Smooth muscle cell (in vitro differentiated cells): ENCODE measurements around the gene CNOT1. TPM values are rescaled to one million over a fixed set of nuclear protein-coding genes. Genes with fewer than 3 reads are reported as not detected.
"Not testable (repeated sequence)": the region's sequence is repeated elsewhere in the genome, so short reads cannot be mapped to it uniquely, and the experiment has no call there.

Experiments used
- DNase-seq: peaks from one replicate; lab custom pipeline; 2025; ENCODE audit not compliant: unreplicated experiment; lab: John Stamatoyannopoulos, UW
- H2AFZ ChIP-seq: fragments of 200-600 bp; sonication (generic); 2 replicates; pipeline ENCODE4 v1.6.0; 2016; ENCODE audit warnings: antibody characterized with exemption, low read depth, mild to moderate bottlenecking
- H3F3A ChIP-seq: fragments of 200-600 bp; sonication (generic); 2 replicates; pipeline ENCODE4 v1.6.0; 2017; ENCODE audit warnings: antibody characterized with exemption, low read depth
- H3K27ac ChIP-seq: fragments of 200-600 bp; sonication (generic); 2 replicates; pipeline ENCODE4 v1.5.1; 2016; ENCODE audit warnings: low read depth, mild to moderate bottlenecking
- H3K27me3 ChIP-seq: fragments of 200-600 bp; sonication (generic); 2 replicates; pipeline ENCODE4 v1.6.1; 2016; ENCODE audit warnings: low read depth, mild to moderate bottlenecking
- H3K36me3 ChIP-seq: fragments of 200-600 bp; sonication (generic); 2 replicates; pipeline ENCODE4 v1.5.1; 2016; ENCODE audit warnings: low read depth
- H3K4me1 ChIP-seq: fragments of 200-600 bp; sonication (generic); 2 replicates; pipeline ENCODE4 v1.5.1; 2016; ENCODE audit warnings: low read depth
- H3K4me2 ChIP-seq: fragments of 200-600 bp; sonication (generic); 2 replicates; pipeline ENCODE4 v1.6.0; 2016; ENCODE audit warnings: mild to moderate bottlenecking
- H3K4me3 ChIP-seq: fragments of 200-600 bp; sonication (generic); 2 replicates; pipeline ENCODE4 v1.5.1; 2016; ENCODE audit warnings: mild to moderate bottlenecking
- H3K79me2 ChIP-seq: fragments of 200-600 bp; sonication (generic); 2 replicates; pipeline ENCODE4 v1.6.0; 2016; ENCODE audit warnings: low read depth, mild to moderate bottlenecking
- H3K9ac ChIP-seq: fragments of 200-600 bp; sonication (generic); 2 replicates; pipeline ENCODE4 v1.6.0; 2016; ENCODE audit warnings: low read depth
- H3K9me3 ChIP-seq: fragments of 200-600 bp; sonication (generic); replicated peaks from 2 replicates; pipeline ENCODE4 v1.5.1; 2016; ENCODE audit warnings: low read depth
- H4K20me1 ChIP-seq: fragments of 200-600 bp; sonication (generic); 2 replicates; pipeline ENCODE4 v1.6.0; 2016; ENCODE audit warnings: low read depth
- CTCF ChIP-seq: fragments of 200-600 bp; sonication (generic); IDR thresholded peaks from 2 replicates; pipeline ENCODE4 v1.5.1; 2017; ENCODE audit warnings: borderline replicate concordance, mild to moderate bottlenecking, antibody characterized with exemption; ENCODE audit not compliant: insufficient read depth, poor library complexity, severe bottlenecking
- WGBS: methylation state at CpG from one replicate; pipeline ENCODE4 v1.1.7; 2016; ENCODE audit warnings: low lambda C conversion rate; 5-methylcytosine and 5-hydroxymethylcytosine counted together
- polyA plus RNA-seq: library from polyadenylated mRNA; unstranded; fragments of >200 nt; fragmentation: Nextera tagmentation; extraction: Ambion mirVana; gene quantifications from 2 replicates; pipeline ENCODE4 v1.2.1, GENCODE V29; 2016
- total RNA-seq: library from RNA; depleted of rRNA; stranded (reverse); fragments of >200 nt; gene quantifications from 2 replicates; pipeline ENCODE4 v1.2.3, GENCODE V29; 2014

Gene CNOT1
- total and polyA plus RNA-seq, 2 experiments from 2014 or later = 42.6 to 88.4 TPM

DNA sequence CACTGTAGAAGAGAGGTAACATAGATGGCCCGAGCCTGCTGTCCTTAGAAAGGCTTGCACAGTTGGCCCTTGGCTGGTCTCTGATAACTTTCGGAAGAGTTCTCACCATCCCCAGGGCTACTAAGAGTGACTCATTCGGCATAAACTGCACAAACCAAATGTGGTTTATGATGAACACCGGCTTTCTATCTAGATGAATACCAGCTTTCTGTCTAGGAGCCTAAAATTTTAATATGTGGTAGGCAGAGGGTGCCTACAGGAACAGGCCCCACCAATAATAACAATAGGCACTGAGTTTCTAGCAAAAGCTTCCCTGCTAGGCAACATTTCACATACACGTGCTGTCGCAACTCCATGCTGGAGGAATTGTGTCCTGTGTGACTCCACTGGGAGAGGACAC, 15.4 kb downstream of the CNOT1 start:
- no peak for DNase-seq
- Histone ChIP-seq H3K27me3 (no peaks in the 10 kb centered on the region), H3K9me3 (no peaks in the 10 kb centered on the region), H3K9ac (no peak overlapping the region), H3K4me2 (no peak overlapping the region), H3K36me3 (no peaks in the 10 kb centered on the region), H3K4me3 (no peak overlapping the region), H3F3A (no peaks in the 10 kb centered on the region), H3K27ac (no peak overlapping the region), H2AFZ (no peak overlapping the region), H3K79me2 (peaks cover 89% of the 10 kb centered on the region), H4K20me1 (peaks cover 96% of the 10 kb centered on the region), H3K4me1 (no peaks in the 10 kb centered on the region)
- TF ChIP-seq CTCF = no peak
- WGBS = 58% methylated on average over 6 of the region's 6 CpGs

DNA sequence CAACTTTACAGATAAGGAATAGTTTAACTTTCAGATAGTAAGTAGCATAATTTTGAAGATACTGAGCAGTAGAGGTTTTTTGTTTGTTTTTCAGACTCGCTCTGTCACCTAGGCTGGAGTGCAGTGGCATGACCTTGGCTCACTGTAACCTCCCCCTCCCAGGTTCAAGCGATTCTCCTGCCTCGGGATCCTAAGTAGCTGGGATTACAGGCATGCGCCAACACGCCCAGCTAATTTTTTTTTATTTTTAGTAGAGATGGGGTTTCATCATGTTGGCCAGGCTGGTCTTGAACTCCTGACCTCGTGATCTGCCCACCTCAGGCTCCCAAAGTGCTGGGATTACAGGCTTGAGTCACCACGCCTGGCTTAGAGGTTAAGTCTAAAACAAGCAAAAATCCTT, 16.7 kb downstream of the CNOT1 start:
- H3F3A ChIP-seq, H3K4me1 ChIP-seq, DNase-seq, H3K9me3 ChIP-seq, H2AFZ ChIP-seq, H3K36me3 ChIP-seq, H3K27ac ChIP-seq, H3K4me3 ChIP-seq, H3K9ac ChIP-seq, H3K4me2 ChIP-seq, H3K27me3 ChIP-seq: not testable (repeated sequence)
- Histone ChIP-seq H4K20me1 (peaks cover 96% of the 10 kb centered on the region), H3K79me2 (peaks cover 89% of the 10 kb centered on the region)
- WGBS = 92% methylated on average over 7 of the region's 7 CpGs

- Histone ChIP-seq H3K9ac (no peak overlapping the region), H3F3A (no peaks in the 10 kb centered on the region), H3K27ac (no peak overlapping the region), H4K20me1 (peaks cover 97% of the 10 kb centered on the region), H3K9me3 (no peaks in the 10 kb centered on the region), H3K36me3 (no peaks in the 10 kb centered on the region), H3K4me2 (no peak overlapping the region), H3K79me2 (peaks cover 99% of the 10 kb centered on the region), H3K4me3 (no peak overlapping the region), H3K4me1 (no peaks in the 10 kb centered on the region), H2AFZ (no peak overlapping the region), H3K27me3 (no peaks in the 10 kb centered on the region)
- 85% methylated on average over 8 of the region's 8 CpGs for WGBS
- no peak for DNase-seq
- no peak for TF ChIP-seq CTCF
These were observed 21.0 kb downstream of the CNOT1 start for GRCh38 chr16:58608601-58609136.

DNA sequence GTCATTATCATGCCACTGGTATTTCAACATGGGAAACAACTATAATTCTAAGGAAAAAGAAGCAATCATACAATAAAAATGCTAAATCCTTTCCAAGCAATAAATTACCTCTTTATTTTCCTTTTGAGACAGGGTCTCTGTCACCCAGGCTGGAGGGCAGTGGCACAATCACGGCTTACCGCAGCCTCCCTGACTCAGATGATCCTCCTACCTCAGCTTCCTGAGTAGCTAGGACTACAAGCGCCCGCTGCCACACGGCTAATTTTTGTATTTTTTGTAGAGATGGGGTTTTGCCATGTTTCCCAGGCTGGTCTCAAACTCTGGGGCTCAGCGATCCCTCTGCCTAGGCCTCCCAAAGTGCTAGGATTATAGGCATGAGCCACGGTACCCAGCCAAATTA, 24.1 kb downstream of the CNOT1 start:
- no peaks in the 10 kb centered on the region for H3K36me3 ChIP-seq
- no peak overlapping the region for H3K27ac ChIP-seq
- H3K79me2 ChIP-seq = peaks cover 98% of the 10 kb centered on the region
- no peak overlapping the region for H3K4me3 ChIP-seq
- H3K4me2 ChIP-seq = no peak overlapping the region
- H3K4me1 ChIP-seq = no peaks in the 10 kb centered on the region
- DNase-seq = no peak
- no peak for TF ChIP-seq CTCF
- H2AFZ ChIP-seq = no peak overlapping the region
- WGBS = 98% methylated on average over 7 of the region's 7 CpGs
- H3F3A ChIP-seq = no peaks in the 10 kb centered on the region
- H3K27me3 ChIP-seq = no peaks in the 10 kb centered on the region
- H3K9ac ChIP-seq = no peak overlapping the region
- peaks cover 98% of the 10 kb centered on the region for H4K20me1 ChIP-seq
- H3K9me3 ChIP-seq = no peaks in the 10 kb centered on the region
